DND-41 (cell line): ENCODE results near the gene SMCO1.
"Not testable (repeated sequence)": the region's sequence is repeated elsewhere in the genome, so short reads cannot be mapped to it uniquely, and the experiment has no call there.

Experiments used
- CTCF ChIP-seq: IDR thresholded peaks from 2 replicates; pipeline ENCODE4 v1.5.1; 2012; ENCODE audit warnings: borderline replicate concordance, low read length, moderate library complexity, mild to moderate bottlenecking; ENCODE audit not compliant: poor library complexity, severe bottlenecking; ENCODE audit errors: extremely low read depth
- EZH2 ChIP-seq: IDR thresholded peaks from 3 replicates; pipeline ENCODE4 v1.6.1; 2012; ENCODE audit warnings: borderline replicate concordance, low read depth, mild to moderate bottlenecking, moderate library complexity, low read length, inconsistent platforms; ENCODE audit not compliant: severe bottlenecking

GRCh38 chr3:196457470-196457869, 57.7 kb downstream of the SMCO1 start:
- TF ChIP-seq CTCF = peak; percentile 18
- TF ChIP-seq EZH2 = not testable (repeated sequence)
